Esophagus squamous epithelium (tissue), 5 donors: ENCODE data around the gene RNF115. TPM values are rescaled to one million over a fixed set of nuclear protein-coding genes. Genes with fewer than 3 reads are reported as not detected.

Source experiments
- DNase-seq: peaks from one replicate; lab custom pipeline; 2025; lab: John Stamatoyannopoulos, UW
- H3K27ac ChIP-seq, 4 donors: fragments of 200-600 bp; sonication (generic); one replicate each; pipeline ENCODE4 v1.5.1; 2016 to 2019; ENCODE audit warnings: mild to moderate bottlenecking in 1 of 4
- H3K27me3 ChIP-seq, 4 donors: fragments of 200-600 bp; sonication (generic); 1 replicate in 3 of 4; 2 replicates in 1 of 4; pipeline versions ENCODE4 v1.5.1 to v1.6.0; 2017 to 2021; ENCODE audit warnings: antibody characterized with exemption in 1 of 4
- H3K36me3 ChIP-seq, 3 donors: fragments of 200-600 bp; sonication (generic); one replicate each; pipeline ENCODE4 v1.5.1; 2016 to 2019
- H3K4me1 ChIP-seq, 3 donors: fragments of 200-600 bp; sonication (generic); one replicate each; pipeline ENCODE4 v1.5.1; 2017 to 2019
- H3K4me3 ChIP-seq, 4 donors: fragments of 200-600 bp; sonication (generic); 1 replicate in 3 of 4; 2 replicates in 1 of 4; pipeline ENCODE4 v1.5.1; 2016 to 2019; ENCODE audit warnings: mild to moderate bottlenecking in 2 of 4, moderate library complexity in 1 of 4
- H3K9me3 ChIP-seq, 3 donors: fragments of 200-600 bp; sonication (generic); one replicate each; pipeline ENCODE4 v1.5.1; 2016 to 2019
- CTCF ChIP-seq, 6 experiments: fragments of 450-650 bp in 4 of 6; fragments of 200-600 bp in 2 of 6; sonication (generic) in 2 of 6; IDR thresholded peaks; one replicate each; pipeline ENCODE4 v1.5.1; 2016 to 2019; ENCODE audit warnings: antibody characterized with exemption in 6 of 6, mild to moderate bottlenecking in 4 of 6, moderate library complexity in 4 of 6
- POLR2A ChIP-seq, 4 donors: fragments of 450-650 bp; IDR thresholded peaks; one replicate each; pipeline ENCODE4 v1.6.1; 2017; ENCODE audit warnings: antibody characterized with exemption in 4 of 4, mild to moderate bottlenecking in 4 of 4, moderate library complexity in 3 of 4
- WGBS, 2 donors: methylation state at CpG; one replicate each; pipeline ENCODE4 v1.1.5; 2018; 5-methylcytosine and 5-hydroxymethylcytosine counted together
- intact Hi-C: fragments of 100-400 bp; cut with DNase I; formaldehyde crosslinking; loops from one replicate; pipeline ENCODE4 v1.15.0; 2022
- total RNA-seq, 4 donors: library from RNA; depleted of rRNA; stranded (reverse); fragments of >200 nt; gene quantifications; one replicate each; pipeline ENCODE4 v1.1.0, GENCODE V29; 2016
- donor health status: DM: yes; HTN: yes; CAD: no.

The RNF115 gene
- total RNA-seq, 4 donors from 2014 or later = 4.3 to 17.5 (median 6.1) TPM

- intact Hi-C loops = no loop called here
- Histone ChIP-seq H3K27me3 (no peaks in the 10 kb centered on the region), H3K9me3 (no peaks in the 10 kb centered on the region), H3K27ac (no peak overlapping the region), H3K4me1 (peaks cover 0 to 8% (median 0%) of the 10 kb centered on the region in 3 donors), H3K36me3 (peaks cover 0 to 87% (median 25%) of the 10 kb centered on the region in 3 donors), H3K4me3 (no peak overlapping the region)
- TF ChIP-seq POLR2A (IDR thresholded peaks at IDR 0.05) = no peak
- no peak for TF ChIP-seq CTCF (IDR thresholded peaks at IDR 0.05)
- 66 to 72% methylated on average over 5 of the region's 5 CpGs for WGBS, 2 donors
- no peak for DNase-seq
Observed at GRCh38 chr1:145751491-145752037, 72.3 kb downstream of the RNF115 start.

GRCh38 chr1:145750426-145750825, 73.5 kb downstream of the RNF115 start:
- DNase-seq = no peak
- H3K4me1 ChIP-seq = peaks cover 0 to 8% (median 0%) of the 10 kb centered on the region in 3 donors
- TF ChIP-seq POLR2A (IDR thresholded peaks at IDR 0.05) (no peak), CTCF (IDR thresholded peaks at IDR 0.05) (no peak)
- no peak overlapping the region for H3K27ac ChIP-seq
- no peak overlapping the region for H3K4me3 ChIP-seq
- 69 to 70% methylated on average over 5 of the region's 5 CpGs for WGBS, 2 donors
- intact Hi-C loops = no loop called here
- no peaks in the 10 kb centered on the region for H3K9me3 ChIP-seq
- peaks cover 0 to 89% (median 32%) of the 10 kb centered on the region in 3 donors for H3K36me3 ChIP-seq
- no peaks in the 10 kb centered on the region for H3K27me3 ChIP-seq

GRCh38 chr1:145747398-145748247, 76.3 kb downstream of the RNF115 start:
- H3K36me3 ChIP-seq = peaks cover 0 to 100% (median 39%) of the 10 kb centered on the region in 3 donors
- TF ChIP-seq CTCF (IDR thresholded peaks at IDR 0.05) (no peak), POLR2A (IDR thresholded peaks at IDR 0.05) (no peak)
- peaks cover 0 to 8% (median 0%) of the 10 kb centered on the region in 3 donors for H3K4me1 ChIP-seq
- no peak overlapping the region for H3K4me3 ChIP-seq
- no peaks in the 10 kb centered on the region for H3K27me3 ChIP-seq
- no peaks in the 10 kb centered on the region for H3K9me3 ChIP-seq
- H3K27ac ChIP-seq = no peak overlapping the region
- 84 to 87% methylated on average over 9 of the region's 9 CpGs for WGBS, 2 donors
- intact Hi-C loops = no loop called here
- DNase-seq = no peak

GRCh38 chr1:145740269-145740668, 83.6 kb downstream of the RNF115 start:
- H3K27me3 ChIP-seq = no peaks in the 10 kb centered on the region
- no peak for TF ChIP-seq POLR2A (IDR thresholded peaks at IDR 0.05)
- TF ChIP-seq CTCF (IDR thresholded peaks at IDR 0.05) = no peak

GRCh38 chr1:145736191-145736590, 87.7 kb downstream of the RNF115 start:
- Histone ChIP-seq H3K4me1 (no peaks in the 10 kb centered on the region), H3K27ac (no peak overlapping the region), H3K36me3 (peaks cover 0 to 11% (median 0%) of the 10 kb centered on the region in 3 donors), H3K4me3 (no peak overlapping the region), H3K9me3 (no peaks in the 10 kb centered on the region), H3K27me3 (no peaks in the 10 kb centered on the region)
- 44 to 62% methylated on average over 1 of the region's 1 CpG for WGBS, 2 donors
- no peak for DNase-seq
- intact Hi-C loops = no loop called here
- TF ChIP-seq CTCF (IDR thresholded peaks at IDR 0.05) (no peak), POLR2A (IDR thresholded peaks at IDR 0.05) (no peak)

More at GRCh38 chr1:145740269-145740668, 83.6 kb downstream of the RNF115 start:
- H3K4me3 ChIP-seq = no peak overlapping the region
- H3K9me3 ChIP-seq = no peaks in the 10 kb centered on the region
- no peaks in the 10 kb centered on the region for H3K4me1 ChIP-seq
- peaks cover 0 to 52% (median 6%) of the 10 kb centered on the region in 3 donors for H3K36me3 ChIP-seq
- H3K27ac ChIP-seq = no peak overlapping the region
- intact Hi-C loops = no loop called here
- 74 to 78% methylated on average over 4 of the region's 4 CpGs for WGBS, 2 donors
- no peak for DNase-seq
